Subcutaneous adipose tissue (tissue), 4 donors: ENCODE data around the gene TRAF3. TPM values are rescaled to one million over a fixed set of nuclear protein-coding genes. Genes with fewer than 3 reads are reported as not detected.

Experiments used
- total RNA-seq, 4 donors: library from RNA; depleted of rRNA; stranded (reverse); fragments of >200 nt; gene quantifications; one replicate each; pipeline ENCODE4 v1.1.0, GENCODE V29; 2016
- TF ChIP-seq, protein P1 (sequence below): fragments of 450-650 bp; IDR thresholded peaks from one replicate; pipeline ENCODE4 v1.5.1; 2016; ENCODE audit warnings: low read depth, mild to moderate bottlenecking, control low read depth, antibody characterized with exemption, moderate library complexity

Gene TRAF3
- total RNA-seq, 4 donors from 2014 or later = 11.0 to 21.0 (median 14.0) TPM

DNA sequence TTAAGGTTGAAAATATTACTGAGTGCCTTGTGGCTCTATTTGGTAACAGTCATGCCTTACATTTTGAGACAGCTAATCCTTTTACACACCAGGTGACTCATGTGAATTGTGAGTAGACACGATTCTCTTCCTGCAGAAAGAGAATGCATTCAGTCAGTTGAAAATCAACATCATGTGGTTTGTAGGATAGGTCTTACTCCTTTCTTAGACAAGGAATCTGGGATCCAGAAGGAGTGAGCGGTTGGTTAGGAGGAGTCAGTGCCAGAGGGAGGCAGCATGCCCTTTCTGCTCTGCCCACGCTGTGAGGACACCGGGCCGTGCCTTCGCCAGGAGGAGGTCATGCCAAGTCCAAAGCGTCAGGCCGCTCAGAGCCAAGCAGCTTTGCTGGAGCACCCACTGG is 47.6 kb downstream of the TRAF3 start:
- TF ChIP-seq, protein P1, sequence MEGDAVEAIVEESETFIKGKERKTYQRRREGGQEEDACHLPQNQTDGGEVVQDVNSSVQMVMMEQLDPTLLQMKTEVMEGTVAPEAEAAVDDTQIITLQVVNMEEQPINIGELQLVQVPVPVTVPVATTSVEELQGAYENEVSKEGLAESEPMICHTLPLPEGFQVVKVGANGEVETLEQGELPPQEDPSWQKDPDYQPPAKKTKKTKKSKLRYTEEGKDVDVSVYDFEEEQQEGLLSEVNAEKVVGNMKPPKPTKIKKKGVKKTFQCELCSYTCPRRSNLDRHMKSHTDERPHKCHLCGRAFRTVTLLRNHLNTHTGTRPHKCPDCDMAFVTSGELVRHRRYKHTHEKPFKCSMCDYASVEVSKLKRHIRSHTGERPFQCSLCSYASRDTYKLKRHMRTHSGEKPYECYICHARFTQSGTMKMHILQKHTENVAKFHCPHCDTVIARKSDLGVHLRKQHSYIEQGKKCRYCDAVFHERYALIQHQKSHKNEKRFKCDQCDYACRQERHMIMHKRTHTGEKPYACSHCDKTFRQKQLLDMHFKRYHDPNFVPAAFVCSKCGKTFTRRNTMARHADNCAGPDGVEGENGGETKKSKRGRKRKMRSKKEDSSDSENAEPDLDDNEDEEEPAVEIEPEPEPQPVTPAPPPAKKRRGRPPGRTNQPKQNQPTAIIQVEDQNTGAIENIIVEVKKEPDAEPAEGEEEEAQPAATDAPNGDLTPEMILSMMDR = no peak

DNA sequence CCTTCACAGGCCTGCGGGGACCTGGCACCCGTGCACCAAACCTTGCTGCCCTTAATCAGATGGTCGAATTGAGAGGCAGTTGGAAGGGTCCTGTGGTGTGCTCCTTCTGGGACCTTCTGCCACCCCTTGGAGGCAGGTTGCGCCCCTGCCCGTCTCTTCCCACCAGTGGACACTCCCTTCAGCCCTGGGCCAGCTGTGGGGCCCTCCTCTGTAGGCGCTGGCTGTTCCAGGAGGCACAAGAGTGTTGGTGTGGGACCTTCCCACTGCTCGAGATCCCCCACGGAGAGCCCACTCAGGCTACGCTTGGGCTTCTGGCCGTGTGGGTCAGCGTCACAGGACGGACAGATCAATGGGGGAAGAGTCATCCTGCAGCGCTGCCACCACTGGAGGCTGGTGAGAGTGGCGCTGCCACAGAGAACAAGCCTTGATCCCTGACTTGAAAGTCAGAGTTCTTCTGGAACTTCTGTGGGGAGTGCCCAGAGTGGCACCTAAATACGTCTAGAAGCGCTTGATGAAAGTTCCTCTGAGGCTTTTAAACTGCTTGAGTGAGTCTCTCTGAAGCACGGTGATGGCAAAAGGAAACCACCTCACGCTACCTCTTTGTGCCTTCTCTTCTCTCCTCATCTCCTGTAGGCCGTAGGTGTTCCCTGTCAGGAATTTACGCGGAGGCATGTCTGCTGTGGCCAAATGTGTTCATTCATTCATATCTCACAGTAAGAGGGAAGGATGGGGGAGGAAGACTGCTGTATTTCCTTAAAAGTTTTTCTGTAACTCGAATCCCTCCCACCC is 48.3 kb downstream of the TRAF3 start:
- TF ChIP-seq, protein P1 = no peak

DNA sequence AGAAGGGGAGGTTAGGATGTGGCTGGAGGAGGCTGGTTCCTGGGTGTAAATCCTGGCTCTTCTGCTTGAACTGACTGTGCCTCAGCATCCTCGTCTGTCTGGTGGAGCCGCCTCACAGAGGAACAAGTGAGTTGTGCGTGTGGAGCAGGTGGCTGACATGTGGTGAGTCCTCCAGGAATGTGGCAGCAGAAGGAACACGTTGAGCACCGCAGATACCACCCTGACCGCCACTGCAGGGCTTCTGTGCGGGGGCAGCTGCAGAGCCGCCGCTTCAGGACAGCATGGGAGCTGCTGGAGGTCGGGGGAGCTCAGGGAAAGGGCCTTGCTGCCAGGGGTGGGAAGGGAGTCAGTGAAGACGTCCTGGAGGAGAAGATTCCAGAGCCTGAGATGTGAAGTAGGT is 48.9 kb downstream of the TRAF3 start:
- TF ChIP-seq, protein P1 = no peak

DNA sequence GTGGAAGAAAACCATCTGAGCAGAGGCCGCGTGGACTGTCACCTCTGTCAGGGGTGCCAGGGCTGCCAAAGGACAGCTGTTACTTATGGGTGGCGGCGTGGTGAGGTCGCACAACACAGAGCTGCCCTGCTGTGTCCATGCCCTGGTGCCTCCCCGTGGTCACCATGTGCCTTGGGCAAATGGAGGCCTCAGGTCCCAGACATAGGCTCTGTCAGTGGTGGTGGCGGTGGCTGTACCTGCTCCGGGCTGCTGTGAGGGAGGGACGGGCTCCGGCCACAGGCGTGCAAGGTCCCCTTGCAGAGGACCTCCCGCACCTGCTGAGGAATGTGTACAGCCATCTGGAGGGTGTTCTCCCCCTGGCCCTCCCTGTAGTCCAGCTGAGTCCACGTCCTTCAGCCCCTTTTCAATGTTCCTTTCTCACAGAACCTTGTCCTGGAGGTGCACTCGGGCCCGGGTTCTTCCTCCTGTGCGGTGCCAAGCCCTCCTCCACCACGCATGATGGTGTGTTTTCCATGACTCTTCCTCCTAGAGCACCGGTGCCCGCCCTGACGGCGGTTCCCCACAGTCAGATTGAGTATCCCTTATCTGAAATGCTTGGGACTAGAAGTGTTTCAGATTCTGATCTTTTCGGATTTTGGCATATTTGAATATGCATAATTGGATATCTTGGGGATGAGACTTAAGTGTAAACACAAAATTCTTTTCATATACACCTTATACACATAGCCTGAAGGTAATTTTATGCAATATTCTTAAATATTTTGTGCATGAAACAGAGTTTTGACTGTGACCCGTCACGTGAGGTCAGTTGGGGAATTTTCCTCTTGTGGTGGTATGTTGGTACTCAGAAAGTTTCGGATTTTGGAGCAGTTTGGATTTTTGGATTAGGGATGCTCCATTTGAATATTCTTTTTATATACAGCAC is 49.8 kb downstream of the TRAF3 start:
- TF ChIP-seq, protein P1 = no peak

DNA sequence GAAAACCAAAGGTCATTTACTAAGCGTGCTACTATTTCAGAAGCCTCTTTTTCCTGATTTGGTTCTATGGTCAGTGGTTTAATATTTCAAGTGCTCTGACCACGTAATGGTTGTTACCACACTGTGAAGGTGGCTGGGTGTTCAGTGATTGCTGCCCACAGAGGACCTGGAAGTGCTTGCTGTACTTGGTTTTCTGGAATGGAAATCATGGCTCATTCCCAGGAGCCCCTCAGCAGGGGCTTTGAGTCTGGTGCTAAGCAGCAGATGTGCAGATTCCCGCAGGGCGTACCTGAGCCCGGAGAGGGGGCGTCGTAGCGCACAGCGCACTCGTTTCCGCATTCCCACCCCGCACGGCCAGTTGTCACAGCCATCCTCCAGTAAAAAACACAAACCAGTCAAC is 50.5 kb downstream of the TRAF3 start:
- TF ChIP-seq, protein P1 = no peak

DNA sequence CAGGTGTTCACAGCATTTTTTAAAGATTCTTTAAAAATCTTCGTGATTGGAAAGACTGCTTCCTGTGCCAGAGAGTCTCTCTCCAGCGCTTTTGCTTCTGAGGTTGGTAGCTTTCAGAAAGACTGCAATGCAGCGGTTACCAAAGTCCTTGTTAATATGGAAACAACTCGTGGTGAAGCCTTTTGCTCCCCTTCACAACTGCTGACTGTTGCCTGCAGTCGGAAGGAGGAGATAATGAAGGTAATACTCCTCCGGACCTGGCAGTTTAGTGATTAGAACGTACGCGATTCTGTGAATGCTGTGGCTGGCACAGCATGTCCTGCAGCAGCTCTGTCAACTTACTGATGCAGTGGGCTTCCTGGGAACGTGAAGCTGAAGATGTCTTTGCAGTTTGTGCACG is 50.9 kb downstream of the TRAF3 start:
- TF ChIP-seq, protein P1 = no peak

DNA sequence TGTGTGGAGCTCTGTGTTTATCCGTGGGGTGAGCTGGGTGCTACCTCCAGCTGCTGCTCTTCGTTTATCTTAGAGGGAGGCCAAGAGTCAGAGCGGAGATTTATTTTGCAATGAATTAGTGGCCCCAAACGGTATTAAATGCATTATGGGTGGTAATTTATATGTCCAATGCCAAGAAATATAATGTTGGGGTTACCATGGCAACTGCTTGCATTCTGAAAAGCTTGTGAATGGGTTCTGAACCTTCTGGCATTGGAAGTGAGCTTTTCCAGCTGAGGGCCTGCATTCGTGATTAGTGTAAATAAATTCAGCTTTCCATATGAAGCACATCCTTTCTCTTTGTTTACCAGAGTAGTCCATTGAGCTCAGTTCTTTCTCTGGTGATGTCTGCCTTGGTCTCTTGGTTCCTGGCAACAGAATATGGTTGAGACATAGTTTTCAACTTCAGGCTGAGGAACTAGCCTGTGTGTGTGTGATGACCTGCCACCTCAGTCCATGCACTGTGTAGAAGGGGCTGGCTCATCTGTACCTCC is 51.8 kb downstream of the TRAF3 start:
- TF ChIP-seq, protein P1 = no peak
